ENCODE results near the gene E2F7. TPM values are rescaled to one million over a fixed set of nuclear protein-coding genes. Genes with fewer than 3 reads are reported as not detected.

E2F7 gene
- total and polyA plus RNA-seq, 2 experiments from 2014 or later, result 31.8 to 40.3 TPM

DNA sequence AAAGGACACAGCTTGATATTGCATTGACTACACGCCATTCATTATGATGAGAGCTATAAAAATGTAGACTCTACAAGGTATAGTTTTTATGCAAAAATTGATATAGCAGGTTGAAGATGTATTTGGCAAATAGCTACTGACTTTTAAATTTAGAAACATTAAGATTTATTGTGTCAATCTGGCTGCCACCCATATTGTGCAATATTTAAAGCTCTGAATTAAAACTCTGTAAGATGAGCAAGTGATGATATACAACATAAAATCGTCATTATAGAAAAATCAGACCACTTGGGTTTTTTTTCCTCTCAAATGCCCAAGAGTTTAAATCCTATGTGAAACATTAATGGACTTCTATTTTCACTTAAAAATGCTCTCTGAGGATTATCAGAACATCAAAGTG is 36.8 kb upstream of the E2F7 start:
- no peaks in the 10 kb centered on the region; the same call in 1 of the 2 replicates for H3K9me2 ChIP-seq (ENCODE audit: insufficient read depth)
- no peak overlapping the region for H3K27ac Mint-ChIP-seq
- H3K4me3 Mint-ChIP-seq, result no peak overlapping the region
- H3K27ac ChIP-seq (ENCODE audit: low read depth), result no peak overlapping the region
- ATAC-seq (no peak), DNase-seq (ENCODE audit: low spot score) (no peak)
- H3K4me1 ChIP-seq (ENCODE audit: insufficient read depth), result no peaks in the 10 kb centered on the region; the same call in 1 of the 2 replicates
- H4K20me1 ChIP-seq (replicated peaks; ENCODE audit: insufficient read depth), result no peaks in the 10 kb centered on the region
- no peaks in the 10 kb centered on the region for H3K36me3 ChIP-seq (ENCODE audit: insufficient read depth)
- no peaks in the 10 kb centered on the region for H3F3A ChIP-seq (replicated peaks; ENCODE audit: low read depth)
- H3K4me3 ChIP-seq, result no peak overlapping the region
- TF ChIP-seq EZH2phosphoT487 (IDR thresholded peaks at IDR 0.05; ENCODE audit: unreplicated experiment) (no peak), JUNB (IDR thresholded peaks at IDR 0.05; ENCODE audit: unreplicated experiment) (no peak), NANOG (IDR thresholded peaks at IDR 0.05; ENCODE audit: borderline replicate concordance) (no peak), ZNF114 (CRISPR knock-in tag; IDR thresholded peaks at IDR 0.05) (no peak)
- TF ChIP-seq, protein P1, sequence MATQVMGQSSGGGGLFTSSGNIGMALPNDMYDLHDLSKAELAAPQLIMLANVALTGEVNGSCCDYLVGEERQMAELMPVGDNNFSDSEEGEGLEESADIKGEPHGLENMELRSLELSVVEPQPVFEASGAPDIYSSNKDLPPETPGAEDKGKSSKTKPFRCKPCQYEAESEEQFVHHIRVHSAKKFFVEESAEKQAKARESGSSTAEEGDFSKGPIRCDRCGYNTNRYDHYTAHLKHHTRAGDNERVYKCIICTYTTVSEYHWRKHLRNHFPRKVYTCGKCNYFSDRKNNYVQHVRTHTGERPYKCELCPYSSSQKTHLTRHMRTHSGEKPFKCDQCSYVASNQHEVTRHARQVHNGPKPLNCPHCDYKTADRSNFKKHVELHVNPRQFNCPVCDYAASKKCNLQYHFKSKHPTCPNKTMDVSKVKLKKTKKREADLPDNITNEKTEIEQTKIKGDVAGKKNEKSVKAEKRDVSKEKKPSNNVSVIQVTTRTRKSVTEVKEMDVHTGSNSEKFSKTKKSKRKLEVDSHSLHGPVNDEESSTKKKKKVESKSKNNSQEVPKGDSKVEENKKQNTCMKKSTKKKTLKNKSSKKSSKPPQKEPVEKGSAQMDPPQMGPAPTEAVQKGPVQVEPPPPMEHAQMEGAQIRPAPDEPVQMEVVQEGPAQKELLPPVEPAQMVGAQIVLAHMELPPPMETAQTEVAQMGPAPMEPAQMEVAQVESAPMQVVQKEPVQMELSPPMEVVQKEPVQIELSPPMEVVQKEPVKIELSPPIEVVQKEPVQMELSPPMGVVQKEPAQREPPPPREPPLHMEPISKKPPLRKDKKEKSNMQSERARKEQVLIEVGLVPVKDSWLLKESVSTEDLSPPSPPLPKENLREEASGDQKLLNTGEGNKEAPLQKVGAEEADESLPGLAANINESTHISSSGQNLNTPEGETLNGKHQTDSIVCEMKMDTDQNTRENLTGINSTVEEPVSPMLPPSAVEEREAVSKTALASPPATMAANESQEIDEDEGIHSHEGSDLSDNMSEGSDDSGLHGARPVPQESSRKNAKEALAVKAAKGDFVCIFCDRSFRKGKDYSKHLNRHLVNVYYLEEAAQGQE (IDR thresholded peaks at IDR 0.05; ENCODE audit: unreplicated experiment), result no peak
- TF ChIP-seq, protein P2, sequence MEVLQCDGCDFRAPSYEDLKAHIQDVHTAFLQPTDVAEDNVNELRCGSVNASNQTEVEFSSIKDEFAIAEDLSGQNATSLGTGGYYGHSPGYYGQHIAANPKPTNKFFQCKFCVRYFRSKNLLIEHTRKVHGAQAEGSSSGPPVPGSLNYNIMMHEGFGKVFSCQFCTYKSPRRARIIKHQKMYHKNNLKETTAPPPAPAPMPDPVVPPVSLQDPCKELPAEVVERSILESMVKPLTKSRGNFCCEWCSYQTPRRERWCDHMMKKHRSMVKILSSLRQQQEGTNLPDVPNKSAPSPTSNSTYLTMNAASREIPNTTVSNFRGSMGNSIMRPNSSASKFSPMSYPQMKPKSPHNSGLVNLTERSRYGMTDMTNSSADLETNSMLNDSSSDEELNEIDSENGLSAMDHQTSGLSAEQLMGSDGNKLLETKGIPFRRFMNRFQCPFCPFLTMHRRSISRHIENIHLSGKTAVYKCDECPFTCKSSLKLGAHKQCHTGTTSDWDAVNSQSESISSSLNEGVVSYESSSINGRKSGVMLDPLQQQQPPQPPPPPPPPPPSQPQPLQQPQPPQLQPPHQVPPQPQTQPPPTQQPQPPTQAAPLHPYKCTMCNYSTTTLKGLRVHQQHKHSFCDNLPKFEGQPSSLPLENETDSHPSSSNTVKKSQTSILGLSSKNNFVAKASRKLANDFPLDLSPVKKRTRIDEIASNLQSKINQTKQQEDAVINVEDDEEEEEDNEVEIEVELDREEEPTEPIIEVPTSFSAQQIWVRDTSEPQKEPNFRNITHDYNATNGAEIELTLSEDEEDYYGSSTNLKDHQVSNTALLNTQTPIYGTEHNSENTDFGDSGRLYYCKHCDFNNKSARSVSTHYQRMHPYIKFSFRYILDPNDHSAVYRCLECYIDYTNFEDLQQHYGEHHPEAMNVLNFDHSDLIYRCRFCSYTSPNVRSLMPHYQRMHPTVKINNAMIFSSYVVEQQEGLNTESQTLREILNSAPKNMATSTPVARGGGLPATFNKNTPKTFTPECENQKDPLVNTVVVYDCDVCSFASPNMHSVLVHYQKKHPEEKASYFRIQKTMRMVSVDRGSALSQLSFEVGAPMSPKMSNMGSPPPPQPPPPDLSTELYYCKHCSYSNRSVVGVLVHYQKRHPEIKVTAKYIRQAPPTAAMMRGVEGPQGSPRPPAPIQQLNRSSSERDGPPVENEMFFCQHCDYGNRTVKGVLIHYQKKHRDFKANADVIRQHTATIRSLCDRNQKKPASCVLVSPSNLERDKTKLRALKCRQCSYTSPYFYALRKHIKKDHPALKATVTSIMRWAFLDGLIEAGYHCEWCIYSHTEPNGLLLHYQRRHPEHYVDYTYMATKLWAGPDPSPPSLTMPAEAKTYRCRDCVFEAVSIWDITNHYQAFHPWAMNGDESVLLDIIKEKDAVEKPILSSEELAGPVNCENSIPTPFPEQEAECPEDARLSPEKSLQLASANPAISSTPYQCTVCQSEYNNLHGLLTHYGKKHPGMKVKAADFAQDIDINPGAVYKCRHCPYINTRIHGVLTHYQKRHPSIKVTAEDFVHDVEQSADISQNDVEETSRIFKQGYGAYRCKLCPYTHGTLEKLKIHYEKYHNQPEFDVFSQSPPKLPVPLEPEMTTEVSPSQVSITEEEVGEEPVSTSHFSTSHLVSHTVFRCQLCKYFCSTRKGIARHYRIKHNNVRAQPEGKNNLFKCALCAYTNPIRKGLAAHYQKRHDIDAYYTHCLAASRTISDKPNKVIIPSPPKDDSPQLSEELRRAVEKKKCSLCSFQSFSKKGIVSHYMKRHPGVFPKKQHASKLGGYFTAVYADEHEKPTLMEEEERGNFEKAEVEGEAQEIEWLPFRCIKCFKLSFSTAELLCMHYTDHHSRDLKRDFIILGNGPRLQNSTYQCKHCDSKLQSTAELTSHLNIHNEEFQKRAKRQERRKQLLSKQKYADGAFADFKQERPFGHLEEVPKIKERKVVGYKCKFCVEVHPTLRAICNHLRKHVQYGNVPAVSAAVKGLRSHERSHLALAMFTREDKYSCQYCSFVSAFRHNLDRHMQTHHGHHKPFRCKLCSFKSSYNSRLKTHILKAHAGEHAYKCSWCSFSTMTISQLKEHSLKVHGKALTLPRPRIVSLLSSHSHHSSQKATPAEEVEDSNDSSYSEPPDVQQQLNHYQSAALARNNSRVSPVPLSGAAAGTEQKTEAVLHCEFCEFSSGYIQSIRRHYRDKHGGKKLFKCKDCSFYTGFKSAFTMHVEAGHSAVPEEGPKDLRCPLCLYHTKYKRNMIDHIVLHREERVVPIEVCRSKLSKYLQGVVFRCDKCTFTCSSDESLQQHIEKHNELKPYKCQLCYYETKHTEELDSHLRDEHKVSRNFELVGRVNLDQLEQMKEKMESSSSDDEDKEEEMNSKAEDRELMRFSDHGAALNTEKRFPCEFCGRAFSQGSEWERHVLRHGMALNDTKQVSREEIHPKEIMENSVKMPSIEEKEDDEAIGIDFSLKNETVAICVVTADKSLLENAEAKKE (CRISPR knock-in tag; IDR thresholded peaks at IDR 0.05), result no peak
- no peaks in the 10 kb centered on the region for H3K27me3 Mint-ChIP-seq (ENCODE audit: insufficient read depth, low read depth, poor library complexity)
- no peaks in the 10 kb centered on the region for H3K27me3 ChIP-seq (ENCODE audit: insufficient read depth)
- H3K4me2 ChIP-seq, result no peak overlapping the region
- no peak overlapping the region for H2AFZ ChIP-seq
- no peaks in the 10 kb centered on the region for H3K36me3 Mint-ChIP-seq (ENCODE audit: low read depth)
- no peaks in the 10 kb centered on the region for H3K79me2 ChIP-seq (replicated peaks; ENCODE audit: insufficient read depth)
- no peaks in the 10 kb centered on the region for H3K9me3 Mint-ChIP-seq
- peaks cover 2% of the 10 kb centered on the region; the same call in 2 of the 3 replicates for H3K4me1 Mint-ChIP-seq

All from GM23338 (cell line).